Right lobe of liver (tissue), 6 donors: Measurements from ENCODE around the gene CD207. TPM values are rescaled to one million over a fixed set of nuclear protein-coding genes. Genes with fewer than 3 reads are reported as not detected.
A peak's percentile ranks its signal among the peaks of the same experiment; 100 is the strongest.

Source experiments
- ATAC-seq, 4 donors: fragments of 200-7000 bp; cut with Tn5 transposase; one replicate each; pipeline ENCODE4 v1.9.1; 2020; ENCODE audit warnings: mild to moderate bottlenecking in 4 of 4, moderate library complexity in 4 of 4
- DNase-seq, 3 donors: peaks; one replicate each; pipeline ENCODE4 v3.0.0-alpha.2; 2020
- H3K27ac ChIP-seq, 3 donors: fragments of 200-600 bp; one replicate each; pipeline ENCODE4 v1.8.0; 2022
- H3K27me3 ChIP-seq, 2 donors: fragments of 200-600 bp; one replicate each; pipeline ENCODE4 v1.8.0; 2022
- H3K36me3 ChIP-seq, 4 donors: fragments of 200-600 bp; sonication (generic) in 1 of 4; one replicate each; pipeline versions ENCODE4 v1.5.1 to v1.8.0; 2017 to 2022; ENCODE audit warnings: control low read depth in 1 of 4
- H3K4me1 ChIP-seq, 4 donors: fragments of 200-600 bp; sonication (generic) in 1 of 4; one replicate each; pipeline versions ENCODE4 v1.5.1 to v1.8.0; 2017 to 2022; ENCODE audit warnings: control low read depth in 1 of 4
- H3K4me3 ChIP-seq, 3 donors: fragments of 200-600 bp; one replicate each; pipeline ENCODE4 v1.8.0; 2022
- H3K9me3 ChIP-seq, 4 donors: fragments of 200-600 bp; sonication (generic) in 1 of 4; one replicate each; pipeline versions ENCODE4 v1.5.1 to v1.8.0; 2017 to 2022; ENCODE audit warnings: control low read depth in 1 of 4
- CTCF ChIP-seq, 4 donors: fragments of 200-600 bp in 3 of 4; fragments of 450-650 bp in 1 of 4; IDR thresholded peaks; one replicate each; pipeline versions ENCODE4 v1.5.1 to v1.8.0; 2016 to 2022; ENCODE audit warnings: antibody characterized with exemption in 4 of 4, mild to moderate bottlenecking in 2 of 4
- POLR2A ChIP-seq: fragments of 450-650 bp; IDR thresholded peaks from one replicate; pipeline ENCODE4 v1.6.1; 2017; ENCODE audit warnings: antibody characterized with exemption, mild to moderate bottlenecking
- WGBS: methylation state at CpG from one replicate; pipeline ENCODE4 v1.1.6; 2018; ENCODE audit warnings: low coverage, low lambda C conversion rate; ENCODE audit not compliant: insufficient coverage; ENCODE audit errors: missing lambda C conversion rate; 5-methylcytosine and 5-hydroxymethylcytosine counted together
- intact Hi-C, 2 donors: fragments of 100-400 bp; cut with DNase I; formaldehyde crosslinking; loops; one replicate each; pipeline versions ENCODE4 v1.11.2 to v1.14.1; 2022
- small RNA-seq, 2 experiments: library from RNA; depleted of rRNA; stranded (forward); fragments of <200 nt; gene quantifications; one replicate each; pipeline ENCODE3, GENCODE V24; 2016
- total RNA-seq, 6 experiments: library from RNA; depleted of rRNA in 2 of 6; stranded (reverse); fragments of >200 nt in 2 of 6; fragmentation: NEBNext Ultra II Directional in 3 of 6; extraction: Animal tissue kit (Norgen Biotek cat#: 25700) in 3 of 6; gene quantifications; one replicate each; pipeline versions ENCODE4 v1.1.0 to v1.2.4, GENCODE V29; 2016 to 2023
- donor health status: DM: no; HTN: yes; CAD: no.
- donor health status: DM: no; HTN: no; CAD: no.
- donor health status: DM: no; HTN: no; CAD: no.
- donor health status: DM: no; HTN: yes; CAD: no.
- donor health status: DM: no; HTN: yes; CAD: no.

Gene CD207
- total RNA-seq, 6 experiments from 2014 or later = 0.16 TPM; not detected in 5

GRCh38 chr2:70789304-70790135, 46.1 kb downstream of the CD207 start:
- 4% methylated on average over 26 of the region's 33 CpGs for WGBS
- Histone ChIP-seq H3K36me3 (no peaks in the 10 kb centered on the region), H3K4me3 (peak overlapping the region in 1 of 3 donors; percentile 16), H3K9me3 (no peaks in the 10 kb centered on the region), H3K4me1 (peaks cover 0 to 13% (median 0%) of the 10 kb centered on the region in 4 donors), H3K27ac (no peak overlapping the region), H3K27me3 (peaks cover 0 to 14% of the 10 kb centered on the region in 2 donors)
- peak; percentile 58 to 69 (median 63) for DNase-seq
- peak; percentile 83 to 92 (median 89) for ATAC-seq
- TF ChIP-seq CTCF (IDR thresholded peaks at IDR 0.05) (peak; percentile 41 to 67 (median 64)), POLR2A (no peak)
- intact Hi-C loops = no loop called here

- ATAC-seq = peak in 3 of 4 donors; percentile 40 to 58 (median 55)
Observed at GRCh38 chr2:70785137-70785911, 50.3 kb downstream of the CD207 start.

GRCh38 chr2:70784320-70784719, 51.3 kb downstream of the CD207 start:
- H3K27me3 ChIP-seq = peaks cover 0 to 5% of the 10 kb centered on the region in 2 donors
- ATAC-seq (no peak), DNase-seq (no peak)
- H3K4me1 ChIP-seq = no peaks in the 10 kb centered on the region
- 68% methylated on average over 2 of the region's 2 CpGs for WGBS
- TF ChIP-seq POLR2A = no peak
- TF ChIP-seq CTCF (IDR thresholded peaks at IDR 0.05) = no peak
- no peaks in the 10 kb centered on the region for H3K36me3 ChIP-seq
- no peaks in the 10 kb centered on the region for H3K9me3 ChIP-seq
- intact Hi-C loops = no loop called here
- no peak overlapping the region for H3K4me3 ChIP-seq
- H3K27ac ChIP-seq = no peak overlapping the region

More at GRCh38 chr2:70785137-70785911, 50.3 kb downstream of the CD207 start:
- Histone ChIP-seq H3K27me3 (peaks cover 0 to 10% of the 10 kb centered on the region in 2 donors), H3K9me3 (no peaks in the 10 kb centered on the region), H3K36me3 (no peaks in the 10 kb centered on the region), H3K4me3 (no peak overlapping the region), H3K27ac (no peak overlapping the region), H3K4me1 (peaks cover 0 to 10% (median 0%) of the 10 kb centered on the region in 4 donors)
- intact Hi-C loops = no loop called here
- 20% methylated on average over 7 of the region's 7 CpGs for WGBS
- TF ChIP-seq POLR2A (no peak), CTCF (IDR thresholded peaks at IDR 0.05) (peak in 3 of 4 donors; percentile 27 to 49 (median 39))
- no peak for DNase-seq

Small RNA genes within 50 kb of the gene (small RNA-seq; reads per million reads assigned to genes)
- gene HMGN2P21 = 0 reads per million in 2 experiments

Other genes starting within 250 kb of the CD207 start
- under 1 TPM in 5 of 6 experiments, not detected in 1; under 0.01 to 1.00 (median 0.14) TPM for gene ADD2, start 67.6 kb downstream of the CD207 start, total RNA-seq
- gene FIGLA, start 45.2 kb downstream of the CD207 start, total RNA-seq = not detected
- gene CLEC4F, start 15.2 kb downstream of the CD207 start, total RNA-seq = not detected
- not detected for gene VAX2, start 64.8 kb upstream of the CD207 start, total RNA-seq
- gene ATP6V1B1, start 100.1 kb upstream of the CD207 start, total RNA-seq = under 1 TPM in 1 of 6 experiments, not detected in 5; 0.44 TPM
- gene ANKRD53, start 142.8 kb upstream of the CD207 start, total RNA-seq = under 1 TPM in 5 of 6 experiments, not detected in 1; 0.25 to 0.93 (median 0.50) TPM
- 10 to 100 TPM; 26.5 to 33.2 (median 27.1) TPM for gene TEX261, start 159.1 kb upstream of the CD207 start, total RNA-seq
- 10 to 100 TPM; 17.7 to 51.7 (median 36.1) TPM for gene NAGK, start 232.8 kb upstream of the CD207 start, total RNA-seq